Muscle of leg (tissue), 11 donors: ENCODE results near the gene MEF2C. TPM values are rescaled to one million over a fixed set of nuclear protein-coding genes. Genes with fewer than 3 reads are reported as not detected.

Experiments used
- DNase-seq: peaks from one replicate; pipeline ENCODE4 v3.0.0; 2013
- H3K27ac ChIP-seq: one replicate; pipeline ENCODE4 v1.5.1; 2013; ENCODE audit warnings: mild to moderate bottlenecking, low read length, control low read depth
- H3K27me3 ChIP-seq: one replicate; pipeline ENCODE4 v1.6.1; 2013; ENCODE audit warnings: low read length; ENCODE audit not compliant: control insufficient read depth, insufficient read depth
- H3K36me3 ChIP-seq: one replicate; pipeline ENCODE4 v1.6.1; 2013; ENCODE audit warnings: low read length; ENCODE audit not compliant: control insufficient read depth, insufficient read depth
- H3K4me1 ChIP-seq: one replicate; pipeline ENCODE4 v1.6.1; 2013; ENCODE audit warnings: low read length; ENCODE audit not compliant: control insufficient read depth, insufficient read depth
- H3K4me3 ChIP-seq: one replicate; pipeline ENCODE4 v1.5.1; 2013; ENCODE audit warnings: low read length, control low read depth
- H3K9me3 ChIP-seq: replicated peaks from 2 replicates; pipeline ENCODE4 v1.6.1; 2013; ENCODE audit warnings: low read depth, low read length; ENCODE audit not compliant: control insufficient read depth
- WGBS: methylation state at CpG from one replicate; pipeline ENCODE4 v1.1.5; 2013; ENCODE audit warnings: missing lambda C conversion rate; ENCODE audit not compliant: insufficient coverage; 5-methylcytosine and 5-hydroxymethylcytosine counted together
- polyA plus RNA-seq, 8 donors: library from polyadenylated mRNA; unstranded; fragments of 120-200 nt; gene quantifications; one replicate each; pipeline versions ENCODE4 v1.2.1 to v1.2.3, GENCODE V29; 2013; ENCODE audit warnings: inconsistent platforms in 1 of 8, low replicate concordance in 1 of 8; ENCODE audit not compliant: insufficient read length in 8 of 8, insufficient read depth in 1 of 8
- total RNA-seq: library from RNA; stranded (reverse); fragments of 120-200 nt; gene quantifications from one replicate; pipeline ENCODE4 v1.2.4, GENCODE V29; 2013

MEF2C gene
- total and polyA plus RNA-seq, 9 donors = 440 to 987 (median 726) TPM

GRCh38 chr5:88688984-88689667 lies 193.9 kb downstream of the MEF2C start:
- WGBS = 1% methylated on average over 24 of the region's 27 CpGs
- Histone ChIP-seq H3K9me3 (no peaks in the 10 kb centered on the region), H3K4me1 (peaks cover 37% of the 10 kb centered on the region), H3K36me3 (no peaks in the 10 kb centered on the region), H3K4me3 (no peak overlapping the region), H3K27ac (no peak overlapping the region), H3K27me3 (peaks cover 97% of the 10 kb centered on the region)
- DNase-seq = no peak

- Histone ChIP-seq H3K36me3 (no peaks in the 10 kb centered on the region), H3K4me1 (peaks cover 43% of the 10 kb centered on the region), H3K9me3 (no peaks in the 10 kb centered on the region), H3K27me3 (peaks cover 97% of the 10 kb centered on the region), H3K27ac (no peak overlapping the region), H3K4me3 (no peak overlapping the region)
- no peak for DNase-seq
- WGBS = 0% methylated on average over 4 of the region's 13 CpGs
These were observed 194.6 kb downstream of the MEF2C start for GRCh38 chr5:88688156-88688983.

GRCh38 chr5:88687373-88687911 lies 195.5 kb downstream of the MEF2C start:
- peaks cover 41% of the 10 kb centered on the region for H3K4me1 ChIP-seq
- H3K36me3 ChIP-seq = no peaks in the 10 kb centered on the region
- H3K27me3 ChIP-seq = peaks cover 95% of the 10 kb centered on the region
- no peaks in the 10 kb centered on the region for H3K9me3 ChIP-seq
- H3K4me3 ChIP-seq = no peak overlapping the region
- no peak for DNase-seq
- 2% methylated on average over 6 of the region's 11 CpGs for WGBS
- no peak overlapping the region for H3K27ac ChIP-seq

GRCh38 chr5:88686726-88687125 lies 196.3 kb downstream of the MEF2C start:
- peaks cover 36% of the 10 kb centered on the region for H3K4me1 ChIP-seq
- H3K9me3 ChIP-seq = no peaks in the 10 kb centered on the region
- H3K4me3 ChIP-seq = no peak overlapping the region
- peaks cover 88% of the 10 kb centered on the region for H3K27me3 ChIP-seq
- no peak overlapping the region for H3K27ac ChIP-seq
- WGBS = no CpG with 5 or more reads among the region's 15 CpGs
- DNase-seq = no peak
- no peaks in the 10 kb centered on the region for H3K36me3 ChIP-seq

- no peaks in the 10 kb centered on the region for H3K9me3 ChIP-seq
- H3K4me1 ChIP-seq = peaks cover 29% of the 10 kb centered on the region
- 4% methylated on average over 5 of the region's 23 CpGs for WGBS
- peaks cover 86% of the 10 kb centered on the region for H3K27me3 ChIP-seq
- H3K27ac ChIP-seq = no peak overlapping the region
- no peak for DNase-seq
- H3K36me3 ChIP-seq = no peaks in the 10 kb centered on the region
- no peak overlapping the region for H3K4me3 ChIP-seq
These were observed 197.1 kb downstream of the MEF2C start for GRCh38 chr5:88685591-88686541.

GRCh38 chr5:88683506-88684135 lies 199.4 kb downstream of the MEF2C start:
- Histone ChIP-seq H3K27me3 (peaks cover 85% of the 10 kb centered on the region), H3K4me1 (peaks cover 21% of the 10 kb centered on the region), H3K9me3 (no peaks in the 10 kb centered on the region), H3K36me3 (no peaks in the 10 kb centered on the region), H3K27ac (no peak overlapping the region), H3K4me3 (no peak overlapping the region)
- WGBS = 0% methylated on average over 7 of the region's 31 CpGs
- DNase-seq = no peak

GRCh38 chr5:88682881-88683361 lies 200.1 kb downstream of the MEF2C start:
- peaks cover 87% of the 10 kb centered on the region for H3K27me3 ChIP-seq
- DNase-seq = no peak
- 5% methylated on average over 5 of the region's 5 CpGs for WGBS

GRCh38 chr5:88682131-88682530 lies 200.9 kb downstream of the MEF2C start:
- no peak for DNase-seq
- H3K27me3 ChIP-seq = peaks cover 86% of the 10 kb centered on the region
- no peaks in the 10 kb centered on the region for H3K36me3 ChIP-seq
- H3K9me3 ChIP-seq = no peaks in the 10 kb centered on the region
- peaks cover 21% of the 10 kb centered on the region for H3K4me1 ChIP-seq
- no peak overlapping the region for H3K4me3 ChIP-seq
- H3K27ac ChIP-seq = no peak overlapping the region
- WGBS = no CpG with 5 or more reads among the region's 1 CpG

More at GRCh38 chr5:88682881-88683361, 200.1 kb downstream of the MEF2C start:
- no peak overlapping the region for H3K27ac ChIP-seq
- H3K4me1 ChIP-seq = peaks cover 21% of the 10 kb centered on the region
- H3K4me3 ChIP-seq = no peak overlapping the region
- no peaks in the 10 kb centered on the region for H3K9me3 ChIP-seq
- no peaks in the 10 kb centered on the region for H3K36me3 ChIP-seq

GRCh38 chr5:88681211-88681803 lies 201.7 kb downstream of the MEF2C start:
- H3K27ac ChIP-seq = no peak overlapping the region
- no peak overlapping the region for H3K4me3 ChIP-seq
- no peaks in the 10 kb centered on the region for H3K9me3 ChIP-seq
- DNase-seq = no peak
- H3K4me1 ChIP-seq = peaks cover 21% of the 10 kb centered on the region
- H3K27me3 ChIP-seq = peaks cover 83% of the 10 kb centered on the region
- no CpG with 5 or more reads among the region's 5 CpGs for WGBS
- H3K36me3 ChIP-seq = no peaks in the 10 kb centered on the region
